ENCODE measurements around the gene PFKFB3.

GRCh38 chr10:6270951-6271350 is 68.2 kb downstream of the PFKFB3 start:
- no peak for TF ChIP-seq ZBTB49 (CRISPR knock-in tag; IDR thresholded peaks at IDR 0.05; ENCODE audit: borderline replicate concordance)
- no peak for TF ChIP-seq HMGXB4 (CRISPR knock-in tag; IDR thresholded peaks at IDR 0.05; ENCODE audit: borderline replicate concordance in 1 of 2, low read depth in 1 of 2)
- TF ChIP-seq ATF1 (CRISPR knock-in tag; IDR thresholded peaks at IDR 0.05), result no peak
- no peak for TF ChIP-seq TAF15 (IDR thresholded peaks at IDR 0.05; ENCODE audit: low read depth, low read length, poor library complexity, severe bottlenecking)
- TF ChIP-seq REST (IDR thresholded peaks at IDR 0.05; ENCODE audit: borderline replicate concordance in 1 of 2, low read depth in 1 of 2, low read length in 2 of 2), result no peak
- no peak for TF ChIP-seq KLF11 (CRISPR knock-in tag; IDR thresholded peaks at IDR 0.05)
- TF ChIP-seq, protein P1, sequence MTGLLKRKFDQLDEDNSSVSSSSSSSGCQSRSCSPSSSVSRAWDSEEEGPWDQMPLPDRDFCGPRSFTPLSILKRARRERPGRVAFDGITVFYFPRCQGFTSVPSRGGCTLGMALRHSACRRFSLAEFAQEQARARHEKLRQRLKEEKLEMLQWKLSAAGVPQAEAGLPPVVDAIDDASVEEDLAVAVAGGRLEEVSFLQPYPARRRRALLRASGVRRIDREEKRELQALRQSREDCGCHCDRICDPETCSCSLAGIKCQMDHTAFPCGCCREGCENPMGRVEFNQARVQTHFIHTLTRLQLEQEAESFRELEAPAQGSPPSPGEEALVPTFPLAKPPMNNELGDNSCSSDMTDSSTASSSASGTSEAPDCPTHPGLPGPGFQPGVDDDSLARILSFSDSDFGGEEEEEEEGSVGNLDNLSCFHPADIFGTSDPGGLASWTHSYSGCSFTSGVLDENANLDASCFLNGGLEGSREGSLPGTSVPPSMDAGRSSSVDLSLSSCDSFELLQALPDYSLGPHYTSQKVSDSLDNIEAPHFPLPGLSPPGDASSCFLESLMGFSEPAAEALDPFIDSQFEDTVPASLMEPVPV (CRISPR knock-in tag; IDR thresholded peaks at IDR 0.05), result no peak
